Caco-2 (cell line): Measurements from ENCODE around the gene PLK1. TPM values are rescaled to one million over a fixed set of nuclear protein-coding genes. Genes with fewer than 3 reads are reported as not detected.

Experiments used
- BruUV-seq: library from RNA; stranded (reverse); fragments of 400-500 nt; replicated peaks from 2 replicates; lab custom pipeline; 2021; lab: Mats Ljungman, UMichigan
- CTCF ChIA-PET: fragments of 300-600 bp; sonication (Branson Sonifier 250); formaldehyde crosslinking; loops from one replicate; lab custom pipeline; 2022; ENCODE audit warnings: antibody characterized with exemption; lab: Charles Lee
- POLR2A ChIA-PET: fragments of 300-600 bp; sonication (Branson Sonifier 250); formaldehyde crosslinking; loops from one replicate; lab custom pipeline; 2022; ENCODE audit warnings: antibody characterized with exemption; lab: Charles Lee
- DNase-seq, 2 experiments: peaks; one replicate each; pipeline versions ENCODE4 v3.0.0 to v3.0.0-alpha.2; 2020 to 2022
- H3K27me3 ChIP-seq: replicated peaks from 2 replicates; pipeline ENCODE4 v1.6.0; 2011; ENCODE audit warnings: low read length; ENCODE audit not compliant: control insufficient read depth, insufficient read depth
- H3K36me3 ChIP-seq: 2 replicates; pipeline ENCODE4 v1.5.1; 2011; ENCODE audit warnings: low read length; ENCODE audit not compliant: control insufficient read depth, insufficient read depth
- H3K4me1 ChIP-seq: fragments of 250-450 bp; sonication (Bioruptor Pico); 2 replicates; pipeline ENCODE4 v1.5.1; 2020; ENCODE audit warnings: mild to moderate bottlenecking
- H3K4me3 ChIP-seq: 2 replicates; pipeline ENCODE4 v1.5.1; 2011; ENCODE audit warnings: low read depth, mild to moderate bottlenecking, control low read depth, low read length
- H3K9me3 ChIP-seq: fragments of 250-450 bp; sonication (Bioruptor Pico); 2 replicates; pipeline ENCODE4 v1.5.1; 2020; ENCODE audit warnings: mild to moderate bottlenecking, moderate library complexity
- H3K27ac Mint-ChIP-seq: one replicate; pipeline ENCODE4 v1.8.0; 2022; ENCODE audit warnings: mixed read lengths; ENCODE audit not compliant: unreplicated experiment
- H3K27me3 Mint-ChIP-seq: one replicate; pipeline ENCODE4 v1.8.0; 2022; ENCODE audit warnings: mixed read lengths; ENCODE audit not compliant: insufficient read depth, unreplicated experiment
- H3K36me3 Mint-ChIP-seq: one replicate; pipeline ENCODE4 v1.8.0; 2022; ENCODE audit warnings: mild to moderate bottlenecking, mixed read lengths; ENCODE audit not compliant: insufficient read depth, unreplicated experiment
- H3K4me1 Mint-ChIP-seq: one replicate; pipeline ENCODE4 v1.8.0; 2022; ENCODE audit warnings: low read depth, mixed read lengths; ENCODE audit not compliant: unreplicated experiment
- H3K4me3 Mint-ChIP-seq: one replicate; pipeline ENCODE4 v1.8.0; 2022; ENCODE audit warnings: mild to moderate bottlenecking, moderate library complexity, mixed read lengths; ENCODE audit not compliant: unreplicated experiment
- H3K9me3 Mint-ChIP-seq: one replicate; pipeline ENCODE4 v1.8.0; 2022; ENCODE audit warnings: mixed read lengths; ENCODE audit not compliant: unreplicated experiment
- intact Hi-C: fragments of 100-400 bp; cut with micrococcal nuclease; formaldehyde crosslinking; loops from one replicate; pipeline ENCODE4 v1.10.0; 2022; ENCODE audit not compliant: unreplicated experiment
- total RNA-seq: library from RNA; stranded (reverse); gene quantifications from 2 replicates; pipeline ENCODE4 v1.2.3, GENCODE V29; 2022
- TF ChIP-seq, protein P1 (sequence below), 2 experiments: fragments of 200-600 bp in 1 of 2; IDR thresholded peaks; 1 replicate in 1 of 2; 2 replicates in 1 of 2; pipeline versions ENCODE4 v1.5.1 to v1.8.0; 2011 to 2022; ENCODE audit warnings: antibody characterized with exemption in 1 of 2, control low read depth in 1 of 2, inconsistent platforms in 1 of 2, low read depth in 1 of 2, low read length in 1 of 2, mild to moderate bottlenecking in 1 of 2, moderate library complexity in 1 of 2; ENCODE audit not compliant: insufficient read depth in 1 of 2, severe bottlenecking in 1 of 2, unreplicated experiment in 1 of 2

The PLK1 gene
- total RNA-seq, 1 experiment from 2014 or later = 114 TPM

DNA sequence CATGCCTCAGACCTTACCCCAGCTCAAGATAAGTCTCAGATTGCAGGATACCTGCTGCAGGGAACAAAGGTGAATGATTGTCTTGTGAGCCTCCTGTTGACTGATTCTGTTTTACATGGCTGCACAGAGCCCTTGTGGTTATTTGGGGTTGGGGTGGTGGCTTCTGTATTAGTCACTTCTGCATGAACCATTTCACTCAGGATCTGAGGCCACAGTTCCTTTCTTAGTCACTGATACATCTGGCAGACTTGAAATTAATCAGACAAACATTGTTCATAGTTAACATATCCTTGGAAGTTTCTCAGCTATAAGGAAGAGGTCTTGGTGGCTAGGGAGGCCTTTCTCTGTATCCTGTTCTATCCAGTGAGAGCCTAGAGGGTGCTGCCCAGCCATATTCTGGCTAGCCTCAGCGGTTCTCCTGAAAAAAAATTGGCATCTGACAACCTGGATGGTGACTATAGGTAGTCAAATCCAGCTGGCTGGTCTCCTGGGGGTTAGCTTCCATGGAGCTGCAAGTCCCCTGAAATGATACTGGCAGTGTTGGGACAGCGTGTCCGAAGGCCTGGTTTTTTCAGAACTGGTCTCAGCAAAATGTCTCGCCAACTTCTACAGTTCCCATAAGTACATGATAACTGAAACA lies 8.4 kb upstream of the PLK1 start:
- CTCF ChIA-PET = no interaction called here
- no peaks in the 10 kb centered on the region for H3K9me3 ChIP-seq
- BruUV-seq = no TSS peak
- no peak overlapping the region for H3K4me3 ChIP-seq
- no peak for DNase-seq
- POLR2A ChIA-PET = no interaction called here
- H3K4me1 ChIP-seq = no peaks in the 10 kb centered on the region
- TF ChIP-seq, protein P1, sequence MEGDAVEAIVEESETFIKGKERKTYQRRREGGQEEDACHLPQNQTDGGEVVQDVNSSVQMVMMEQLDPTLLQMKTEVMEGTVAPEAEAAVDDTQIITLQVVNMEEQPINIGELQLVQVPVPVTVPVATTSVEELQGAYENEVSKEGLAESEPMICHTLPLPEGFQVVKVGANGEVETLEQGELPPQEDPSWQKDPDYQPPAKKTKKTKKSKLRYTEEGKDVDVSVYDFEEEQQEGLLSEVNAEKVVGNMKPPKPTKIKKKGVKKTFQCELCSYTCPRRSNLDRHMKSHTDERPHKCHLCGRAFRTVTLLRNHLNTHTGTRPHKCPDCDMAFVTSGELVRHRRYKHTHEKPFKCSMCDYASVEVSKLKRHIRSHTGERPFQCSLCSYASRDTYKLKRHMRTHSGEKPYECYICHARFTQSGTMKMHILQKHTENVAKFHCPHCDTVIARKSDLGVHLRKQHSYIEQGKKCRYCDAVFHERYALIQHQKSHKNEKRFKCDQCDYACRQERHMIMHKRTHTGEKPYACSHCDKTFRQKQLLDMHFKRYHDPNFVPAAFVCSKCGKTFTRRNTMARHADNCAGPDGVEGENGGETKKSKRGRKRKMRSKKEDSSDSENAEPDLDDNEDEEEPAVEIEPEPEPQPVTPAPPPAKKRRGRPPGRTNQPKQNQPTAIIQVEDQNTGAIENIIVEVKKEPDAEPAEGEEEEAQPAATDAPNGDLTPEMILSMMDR (IDR thresholded peaks at IDR 0.05; ENCODE audit: insufficient read depth in 1 of 2, low read depth in 1 of 2, low read length in 1 of 2, severe bottlenecking in 1 of 2, unreplicated experiment in 1 of 2) = no peak
- no peaks in the 10 kb centered on the region for H3K9me3 Mint-ChIP-seq
- H3K27ac Mint-ChIP-seq = no peak overlapping the region
- H3K36me3 Mint-ChIP-seq = peaks cover 51% of the 10 kb centered on the region
- no peak overlapping the region for H3K4me3 Mint-ChIP-seq
- H3K4me1 Mint-ChIP-seq = no peaks in the 10 kb centered on the region
- H3K36me3 ChIP-seq = peaks cover 4% of the 10 kb centered on the region
- intact Hi-C loops = no loop called here
- no peaks in the 10 kb centered on the region for H3K27me3 Mint-ChIP-seq
- H3K27me3 ChIP-seq = no peaks in the 10 kb centered on the region

DNA sequence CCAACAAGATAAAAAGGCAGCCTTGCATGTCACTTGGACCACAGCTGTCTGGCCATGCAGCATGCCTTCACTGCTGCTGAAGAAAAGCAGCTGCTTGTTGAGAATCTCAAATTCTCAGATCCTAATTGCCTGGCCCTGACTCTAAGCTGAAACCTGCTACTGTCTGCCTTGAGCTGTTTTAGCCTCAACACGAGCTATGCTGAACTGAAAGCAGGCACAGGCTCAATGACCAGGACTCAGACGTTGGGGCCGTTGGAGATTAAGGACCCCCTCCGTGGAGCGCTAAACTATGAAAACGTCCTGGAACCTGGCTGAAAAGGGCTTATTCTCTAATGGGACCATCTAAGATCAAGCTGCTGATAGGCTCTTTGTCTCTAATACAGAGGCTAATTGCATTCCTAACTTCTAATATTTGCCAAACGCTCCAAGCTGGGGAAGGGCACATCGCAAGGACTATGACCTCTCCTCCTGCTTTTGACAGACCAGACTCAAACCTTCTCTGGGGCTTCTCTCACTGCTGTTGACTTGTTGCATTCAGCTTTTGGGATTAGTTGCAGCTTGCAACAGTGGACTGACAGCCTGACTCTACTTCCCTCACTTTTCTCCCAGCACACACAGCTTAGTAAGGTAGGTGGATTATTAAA lies 4.6 kb upstream of the PLK1 start:
- Histone ChIP-seq H3K27me3 (no peaks in the 10 kb centered on the region), H3K4me3 (no peak overlapping the region), H3K4me1 (peaks cover 9% of the 10 kb centered on the region), H3K9me3 (no peaks in the 10 kb centered on the region), H3K36me3 (peaks cover 4% of the 10 kb centered on the region)
- POLR2A ChIA-PET = no interaction called here
- CTCF ChIA-PET = interaction anchor here (0.6 kb wide), 1 partner anchor 397 kb away, joined by 3 read pairs; no protein-coding TSS in a partner anchor
- TF ChIP-seq, protein P1 (IDR thresholded peaks at IDR 0.05; ENCODE audit: insufficient read depth in 1 of 2, low read depth in 1 of 2, low read length in 1 of 2, severe bottlenecking in 1 of 2, unreplicated experiment in 1 of 2) = no peak
- H3K4me3 Mint-ChIP-seq = no peak overlapping the region
- H3K4me1 Mint-ChIP-seq = no peaks in the 10 kb centered on the region
- DNase-seq = no peak
- peak overlapping the region; percentile 42 for H3K27ac Mint-ChIP-seq
- no peaks in the 10 kb centered on the region for H3K9me3 Mint-ChIP-seq
- BruUV-seq = no TSS peak
- no peaks in the 10 kb centered on the region for H3K27me3 Mint-ChIP-seq
- peaks cover 27% of the 10 kb centered on the region for H3K36me3 Mint-ChIP-seq
- intact Hi-C loops = no loop called here

DNA sequence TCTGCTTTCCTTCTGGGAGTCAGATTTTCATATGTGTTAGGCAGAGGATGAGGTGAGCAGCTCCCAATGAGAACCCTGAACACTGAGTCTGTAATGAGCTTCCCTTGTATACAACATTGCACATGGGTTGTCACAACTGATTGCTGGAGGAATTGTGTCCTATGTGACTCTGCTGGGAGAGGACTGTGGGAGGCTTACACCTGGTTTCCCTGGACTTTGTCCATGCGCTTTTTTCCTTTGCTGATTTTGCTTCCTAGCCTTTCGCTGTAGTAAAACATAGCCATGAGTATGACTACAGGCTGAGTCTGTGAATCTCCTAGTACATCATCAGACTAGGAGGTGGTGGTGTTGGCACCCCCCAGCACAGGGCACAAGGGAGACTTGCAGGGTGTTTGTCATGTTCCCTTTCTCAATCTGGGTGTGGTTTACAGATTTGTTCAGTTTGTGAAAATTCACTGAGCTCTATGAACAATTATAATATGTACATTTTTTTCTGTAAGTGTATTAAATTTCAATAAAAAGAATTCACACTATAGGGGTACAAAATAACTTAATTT lies 1.7 kb upstream of the PLK1 start:
- peaks cover 2% of the 10 kb centered on the region; the same call in 1 of the 2 replicates for H3K36me3 ChIP-seq
- peak overlapping the region; percentile 99 for H3K4me3 Mint-ChIP-seq
- CTCF ChIA-PET = no interaction called here
- POLR2A ChIA-PET = interaction anchor here (0.5 to 1.5 kb wide), 2 partner anchors 10 to 120 kb away, joined by 3 read pairs; partner anchors contain the start of genes EARS2 and UBFD1
- no peaks in the 10 kb centered on the region for H3K27me3 Mint-ChIP-seq
- H3K4me1 Mint-ChIP-seq = peaks cover 5% of the 10 kb centered on the region
- H3K36me3 Mint-ChIP-seq = peaks cover 34% of the 10 kb centered on the region
- TF ChIP-seq, protein P1 (IDR thresholded peaks at IDR 0.05; ENCODE audit: insufficient read depth in 1 of 2, low read depth in 1 of 2, low read length in 1 of 2, severe bottlenecking in 1 of 2, unreplicated experiment in 1 of 2) = no peak
- H3K27ac Mint-ChIP-seq = peak overlapping the region; percentile 98
- peaks cover 19% of the 10 kb centered on the region for H3K4me1 ChIP-seq
- no peaks in the 10 kb centered on the region for H3K9me3 Mint-ChIP-seq
- BruUV-seq = no TSS peak
- H3K9me3 ChIP-seq = no peaks in the 10 kb centered on the region
- DNase-seq = no peak
- H3K27me3 ChIP-seq = no peaks in the 10 kb centered on the region
- H3K4me3 ChIP-seq = no peak overlapping the region
- intact Hi-C loops = loop anchor here (5.0 kb wide), 2 partner anchors 35 to 860 kb away; partner anchors contain the start of genes DCTN5, PALB2 and RBBP6
